ENCODE measurements around the gene CFB.
"Not testable (repeated sequence)": the region's sequence is repeated elsewhere in the genome, so short reads cannot be mapped to it uniquely, and the experiment has no call there.

CFB gene

GRCh38 chr6:31915351-31915750 lies 30.5 kb upstream of the CFB start:
- DNase-seq, result no peak

GRCh38 chr6:31915756-31916155 lies 30.1 kb upstream of the CFB start:
- DNase-seq, result no peak

- no peak for DNase-seq
These were observed 27.7 kb upstream of the CFB start for GRCh38 chr6:31918069-31918720.

GRCh38 chr6:31919624-31920303 lies 26.1 kb upstream of the CFB start:
- no peak for DNase-seq

GRCh38 chr6:31920811-31921210 lies 25.1 kb upstream of the CFB start:
- DNase-seq, result no peak

GRCh38 chr6:31922942-31923341 lies 23.0 kb upstream of the CFB start:
- DNase-seq, result peak; percentile 15 to 41

GRCh38 chr6:31927242-31927862 lies 18.5 kb upstream of the CFB start, which contains the start of gene C2:
Gene C2, plus strand, starts transcription at chr6:31927717. Its CDS starts 36 bp downstream, at chr6:31927753.
- no peak for DNase-seq

GRCh38 chr6:31927863-31928671 lies 17.8 kb upstream of the CFB start:
- no peak for DNase-seq

- no peak for DNase-seq
These were observed 17.3 kb upstream of the CFB start for GRCh38 chr6:31928672-31928939.

- no peak for DNase-seq
These were observed 14.9 kb upstream of the CFB start for GRCh38 chr6:31930962-31931361.

- not testable (repeated sequence) for DNase-seq
These were observed 13.8 kb upstream of the CFB start for GRCh38 chr6:31932137-31932536.

- DNase-seq, result no peak
These were observed 12.4 kb upstream of the CFB start for GRCh38 chr6:31933537-31933936.

GRCh38 chr6:31935021-31935420 lies 10.9 kb upstream of the CFB start:
- DNase-seq, result no peak

- no peak for DNase-seq
These were observed 10.1 kb upstream of the CFB start for GRCh38 chr6:31935823-31936222.

- no peak for DNase-seq
These were observed 5.6 kb upstream of the CFB start for GRCh38 chr6:31940256-31940664.

GRCh38 chr6:31943742-31944141 lies 2.2 kb upstream of the CFB start:
- DNase-seq, result no peak

GRCh38 chr6:31945154-31945506 lies 765 bp upstream of the CFB start:
- no peak for DNase-seq

- no peak for DNase-seq
These were observed 533 bp downstream of the CFB start for GRCh38 chr6:31946370-31946885.

GRCh38 chr6:31947070-31947675 lies 1.3 kb downstream of the CFB start:
- DNase-seq, result no peak

GRCh38 chr6:31947864-31948263 lies 2.0 kb downstream of the CFB start:
- DNase-seq, result no peak

- no peak for DNase-seq
These were observed 2.4 kb downstream of the CFB start for GRCh38 chr6:31948306-31948705.

GRCh38 chr6:31948753-31949413 lies 3.0 kb downstream of the CFB start:
- DNase-seq, result no peak

Measured in Kasumi-1 (cell line).